GM19025 (cell line): Measurements from ENCODE around the gene FRS2.

ENCODE experiments used
- ATAC-seq: cut with Tn5 transposase; IDR thresholded peaks from one replicate; pipeline ENCODE4 v1.9.1; 2021; ENCODE audit warnings: mild to moderate bottlenecking, low read depth, moderate library complexity; ENCODE audit not compliant: unreplicated experiment

FRS2 gene

GRCh38 chr12:69497308-69498026 lies 27.3 kb downstream of the FRS2 start:
- ATAC-seq, result peak; percentile 90

GRCh38 chr12:69500631-69501030 lies 30.4 kb downstream of the FRS2 start:
- ATAC-seq, result no peak

DNA sequence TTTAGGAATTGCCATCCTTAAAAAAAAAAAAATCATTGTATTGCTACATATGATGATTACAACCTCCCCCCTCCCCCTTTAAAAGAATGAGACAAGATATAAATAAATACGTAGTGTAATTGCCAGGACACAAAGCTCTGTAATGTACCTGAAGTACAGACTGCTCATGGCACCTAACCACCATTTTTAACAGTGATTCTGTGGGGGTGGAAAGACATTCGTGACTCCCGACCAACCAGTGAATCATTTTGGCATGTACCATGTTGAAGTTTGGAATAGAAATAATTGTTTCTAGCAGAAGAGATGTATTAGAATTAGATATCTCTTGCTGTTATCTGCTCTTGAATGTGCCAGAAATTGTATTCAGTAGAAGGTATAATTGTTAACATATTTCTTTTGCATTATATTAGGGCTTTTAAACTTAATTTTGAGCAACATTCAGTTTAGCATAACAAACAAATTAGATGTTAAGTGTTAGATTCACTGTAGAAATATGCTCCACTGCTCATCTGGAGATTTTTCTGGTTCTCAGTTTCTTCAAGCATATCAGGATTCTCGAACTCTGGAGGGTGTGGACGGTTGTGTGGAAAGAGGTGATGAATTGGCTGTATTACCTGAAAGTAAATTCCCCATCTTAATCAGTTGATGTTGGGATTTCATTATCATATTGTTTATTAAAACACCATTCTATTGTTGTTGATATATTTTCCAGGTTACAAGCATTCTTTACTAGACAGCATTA lies 31.1 kb downstream of the FRS2 start:
- no peak for ATAC-seq

DNA sequence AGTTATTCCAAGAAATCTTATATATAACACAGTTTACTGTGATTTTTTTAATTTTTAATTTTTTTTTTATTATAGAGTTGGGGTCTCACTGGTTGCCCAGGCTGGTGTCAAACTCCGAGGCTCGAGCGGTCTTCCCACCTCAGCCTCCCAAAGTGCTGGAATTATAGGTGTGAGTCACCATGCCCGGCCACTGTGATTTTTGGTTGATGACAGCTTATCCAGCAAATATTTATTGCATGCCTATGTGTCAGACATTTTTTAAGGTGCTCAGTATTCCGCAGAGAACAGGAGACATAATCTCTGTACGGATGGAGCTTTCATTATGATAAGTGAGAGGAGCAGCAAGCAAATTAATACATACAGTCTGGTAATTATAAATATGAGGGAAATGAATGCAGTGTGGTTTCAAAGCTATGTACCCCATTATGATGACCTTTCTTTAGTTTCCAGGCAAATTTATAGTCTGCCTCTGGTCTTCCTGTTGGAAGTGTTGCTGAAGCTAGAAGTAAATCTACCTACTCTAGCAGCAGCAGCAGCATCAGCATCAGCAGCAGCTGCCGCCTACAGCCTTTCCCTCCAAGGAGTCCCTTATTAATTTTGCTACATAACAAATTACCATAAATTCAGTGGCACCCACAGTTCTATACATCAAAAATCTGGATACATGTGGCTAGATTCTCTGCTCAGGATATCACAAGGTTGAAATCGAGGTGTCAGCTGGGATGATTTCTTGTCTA lies 32.3 kb downstream of the FRS2 start:
- no peak for ATAC-seq

GRCh38 chr12:69508091-69508490 lies 37.9 kb downstream of the FRS2 start:
- no peak for ATAC-seq

GRCh38 chr12:69508621-69509020 lies 38.4 kb downstream of the FRS2 start:
- ATAC-seq, result no peak

- no peak for ATAC-seq
Measured at GRCh38 chr12:69509308-69509736, 39.1 kb downstream of the FRS2 start.

GRCh38 chr12:69509904-69510827 lies 40.0 kb downstream of the FRS2 start:
- no peak for ATAC-seq

DNA sequence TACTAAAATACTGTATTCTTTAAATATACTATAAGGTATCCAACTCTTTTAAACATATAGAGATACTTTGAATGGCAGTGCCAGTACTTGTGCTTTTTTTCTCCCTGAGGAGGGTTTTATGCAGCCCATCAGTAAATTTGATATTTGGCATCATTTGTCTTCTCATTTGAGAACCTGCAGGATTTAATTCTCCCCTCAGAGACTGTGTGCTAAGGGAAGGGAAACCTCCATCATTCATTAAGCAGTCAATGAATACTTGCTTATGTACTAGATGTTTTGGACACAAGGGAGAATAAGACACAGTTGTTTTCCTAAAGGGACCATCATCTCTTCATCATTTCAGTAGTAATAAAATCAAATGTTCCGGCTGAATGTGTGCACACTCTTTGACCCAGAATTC lies 40.8 kb downstream of the FRS2 start:
- ATAC-seq, result no peak

- ATAC-seq, result no peak
Measured at GRCh38 chr12:69511469-69512267, 41.5 kb downstream of the FRS2 start.

DNA sequence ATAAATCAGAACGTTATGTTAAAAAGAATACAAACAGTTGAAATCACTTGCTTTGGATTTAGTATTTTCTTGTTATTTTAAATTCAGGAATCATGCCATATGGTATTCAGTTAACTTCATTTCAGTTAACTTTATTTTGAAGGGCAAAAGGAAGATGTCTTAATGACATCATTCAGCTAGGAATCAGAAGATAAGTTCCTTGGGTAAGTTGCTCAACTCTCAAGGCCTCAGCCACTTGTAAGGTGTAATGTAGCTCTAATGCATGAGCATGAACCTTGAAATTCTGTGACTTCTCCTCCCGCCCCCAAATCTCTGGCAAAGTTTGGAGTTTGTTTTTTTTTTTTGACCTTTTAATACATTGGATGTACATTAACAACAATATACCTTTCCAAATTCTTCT lies 42.6 kb downstream of the FRS2 start:
- no peak for ATAC-seq

DNA sequence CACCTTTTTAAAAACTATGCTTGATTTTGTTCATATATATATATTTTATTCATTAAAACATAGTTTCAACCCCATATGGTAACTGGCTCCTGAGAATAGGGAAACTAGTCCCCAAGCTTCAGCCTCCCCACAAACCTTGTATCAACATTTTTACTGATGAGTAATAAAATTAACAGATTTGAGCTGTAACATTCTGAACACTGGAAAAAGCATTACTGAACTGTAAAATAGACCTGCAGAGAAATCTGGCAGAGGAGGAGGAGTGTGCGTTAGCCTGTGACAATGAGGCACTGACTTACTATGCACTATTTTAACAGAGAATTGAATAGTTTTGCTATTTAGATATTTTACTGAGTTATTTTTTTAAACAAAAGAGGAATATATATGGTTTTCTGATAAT lies 43.1 kb downstream of the FRS2 start:
- ATAC-seq, result no peak

- ATAC-seq, result no peak
Measured at GRCh38 chr12:69514111-69514510, 43.9 kb downstream of the FRS2 start.

DNA sequence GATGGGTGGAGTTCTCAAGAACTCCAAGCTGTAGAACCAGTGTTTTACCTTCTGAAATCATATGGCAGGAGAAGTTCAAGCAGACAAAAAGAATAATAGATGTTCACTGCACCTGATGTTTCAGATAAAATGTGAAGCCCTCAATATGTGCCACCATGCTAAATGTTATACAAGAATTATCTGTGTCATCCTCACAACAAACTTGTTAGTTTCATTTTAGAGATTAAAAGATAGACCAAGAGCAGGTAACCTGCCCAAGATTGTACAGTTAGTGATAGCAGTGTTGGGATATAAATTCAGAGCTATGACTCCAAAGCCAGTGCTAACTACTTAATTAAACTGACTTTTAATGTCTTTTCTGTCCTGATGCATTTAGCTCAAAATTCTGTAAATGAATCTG lies 44.7 kb downstream of the FRS2 start:
- no peak for ATAC-seq

DNA sequence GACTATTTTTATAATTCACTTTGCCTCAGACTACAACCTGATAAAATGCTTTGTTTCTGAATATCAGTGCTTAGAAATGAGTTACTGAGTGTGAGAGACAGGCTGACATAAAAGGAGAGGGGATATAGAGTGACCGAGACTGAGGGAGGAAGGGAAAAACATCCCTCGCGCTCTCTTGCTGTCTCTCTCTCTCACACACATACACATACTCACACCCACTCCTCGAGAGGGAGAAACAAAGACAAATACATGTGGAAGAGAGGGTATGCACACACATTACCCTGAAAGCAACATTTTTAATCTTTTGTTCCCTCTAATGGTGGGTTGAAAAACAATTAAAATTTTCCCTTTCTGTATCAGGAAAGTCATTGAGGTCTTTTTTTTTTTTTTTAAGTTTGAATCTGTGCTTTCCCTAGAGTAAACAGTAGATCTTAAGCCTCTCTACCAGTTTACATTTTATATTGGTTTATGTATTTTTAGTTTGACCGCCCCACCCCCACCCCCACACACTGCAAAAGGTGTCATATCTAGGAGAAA lies 45.3 kb downstream of the FRS2 start:
- no peak for ATAC-seq

DNA sequence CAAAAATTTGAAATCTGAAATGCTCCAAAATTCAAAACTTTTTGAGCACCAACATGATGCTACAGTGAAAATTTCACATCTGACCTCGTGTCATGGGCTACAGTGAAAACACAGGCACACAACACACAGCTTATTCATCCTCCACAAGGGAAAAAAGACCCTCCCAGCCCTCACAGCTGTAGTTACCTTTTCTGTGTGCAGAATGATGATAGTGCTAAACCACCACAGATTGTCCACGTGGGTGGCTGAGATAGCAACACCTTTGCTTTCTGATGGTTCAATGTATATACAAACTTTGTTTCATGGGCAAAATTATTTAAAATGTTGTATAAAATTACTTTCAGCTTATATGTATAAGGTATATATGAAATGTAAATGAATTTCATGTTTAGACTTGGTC lies 46.8 kb downstream of the FRS2 start:
- ATAC-seq, result no peak

GRCh38 chr12:69517406-69517805 lies 47.2 kb downstream of the FRS2 start:
- ATAC-seq, result no peak

DNA sequence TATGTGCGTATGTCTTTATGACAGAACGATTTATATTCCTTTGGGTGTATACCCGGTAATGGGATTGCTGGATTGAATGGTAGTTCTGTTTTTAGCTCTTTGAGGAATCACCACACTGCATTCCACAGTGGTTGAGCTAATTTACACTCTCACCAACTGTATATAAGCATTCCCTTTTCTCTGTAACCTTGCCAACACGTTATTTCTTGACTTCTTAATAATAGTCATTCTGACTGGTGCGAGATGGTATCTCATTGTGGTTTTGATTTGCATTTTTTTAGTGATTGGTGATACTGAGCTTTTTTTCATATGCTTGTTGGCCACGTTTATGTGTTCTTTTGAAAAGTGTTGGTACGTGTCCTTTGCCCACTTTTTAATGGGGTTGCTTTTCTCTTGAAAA lies 49.7 kb downstream of the FRS2 start:
- ATAC-seq, result no peak
